Measurements from ENCODE around the gene OGDH.

Gene OGDH

GRCh38 chr7:44661233-44661632 is 54.8 kb downstream of the OGDH start:
- H3K4me3 ChIP-seq (ENCODE audit: low read depth, low read length): no peak overlapping the region
- DNase-seq (ENCODE audit: low read depth): no peak
- no peak for TF ChIP-seq MYC (IDR thresholded peaks at IDR 0.05; ENCODE audit: low read depth, low read length)
- TF ChIP-seq MAX (IDR thresholded peaks at IDR 0.05; ENCODE audit: low read depth, low read length): no peak
- no peak for TF ChIP-seq CTCF (IDR thresholded peaks at IDR 0.05; ENCODE audit: low read depth, low read length)
- TF ChIP-seq POLR2A (IDR thresholded peaks at IDR 0.05; ENCODE audit: extremely low read depth, insufficient read length): no peak

- no peak overlapping the region for H3K4me3 ChIP-seq (ENCODE audit: low read depth, low read length)
- no peak for TF ChIP-seq MAX (IDR thresholded peaks at IDR 0.05; ENCODE audit: low read depth, low read length)
- TF ChIP-seq CTCF (IDR thresholded peaks at IDR 0.05; ENCODE audit: low read depth, low read length): no peak
- TF ChIP-seq MYC (IDR thresholded peaks at IDR 0.05; ENCODE audit: low read depth, low read length): no peak
- no peak for TF ChIP-seq POLR2A (IDR thresholded peaks at IDR 0.05; ENCODE audit: extremely low read depth, insufficient read length)
- no peak for DNase-seq (ENCODE audit: low read depth)
Observed at GRCh38 chr7:44664780-44665461, 58.5 kb downstream of the OGDH start.

GRCh38 chr7:44665531-44666213 is 59.2 kb downstream of the OGDH start:
- TF ChIP-seq POLR2A (IDR thresholded peaks at IDR 0.05; ENCODE audit: extremely low read depth, insufficient read length) (no peak), MAX (IDR thresholded peaks at IDR 0.05; ENCODE audit: low read depth, low read length) (no peak)
- no peak for DNase-seq (ENCODE audit: low read depth)

GRCh38 chr7:44666566-44666965 is 60.1 kb downstream of the OGDH start:
- TF ChIP-seq MAX (IDR thresholded peaks at IDR 0.05; ENCODE audit: low read depth, low read length): no peak
- no peak for TF ChIP-seq MYC (IDR thresholded peaks at IDR 0.05; ENCODE audit: low read depth, low read length)
- no peak for TF ChIP-seq CTCF (IDR thresholded peaks at IDR 0.05; ENCODE audit: low read depth, low read length)
- no peak for TF ChIP-seq POLR2A (IDR thresholded peaks at IDR 0.05; ENCODE audit: extremely low read depth, insufficient read length)
- no peak for DNase-seq (ENCODE audit: low read depth)
- no peak overlapping the region for H3K4me3 ChIP-seq (ENCODE audit: low read depth, low read length)

More at GRCh38 chr7:44665531-44666213, 59.2 kb downstream of the OGDH start:
- H3K4me3 ChIP-seq (ENCODE audit: low read depth, low read length): no peak overlapping the region

GRCh38 chr7:44667190-44667589 is 60.8 kb downstream of the OGDH start:
- no peak overlapping the region for H3K4me3 ChIP-seq (ENCODE audit: low read depth, low read length)
- TF ChIP-seq MYC (IDR thresholded peaks at IDR 0.05; ENCODE audit: low read depth, low read length): no peak
- TF ChIP-seq POLR2A (IDR thresholded peaks at IDR 0.05; ENCODE audit: extremely low read depth, insufficient read length): no peak
- TF ChIP-seq MAX (IDR thresholded peaks at IDR 0.05; ENCODE audit: low read depth, low read length): no peak
- TF ChIP-seq CTCF (IDR thresholded peaks at IDR 0.05; ENCODE audit: low read depth, low read length): no peak
- DNase-seq (ENCODE audit: low read depth): no peak

- no peak for DNase-seq (ENCODE audit: low read depth)
- TF ChIP-seq CTCF (IDR thresholded peaks at IDR 0.05; ENCODE audit: low read depth, low read length) (no peak), POLR2A (IDR thresholded peaks at IDR 0.05; ENCODE audit: extremely low read depth, insufficient read length) (no peak), MYC (IDR thresholded peaks at IDR 0.05; ENCODE audit: low read depth, low read length) (no peak), MAX (IDR thresholded peaks at IDR 0.05; ENCODE audit: low read depth, low read length) (no peak)
- H3K4me3 ChIP-seq (ENCODE audit: low read depth, low read length): no peak overlapping the region
Observed at GRCh38 chr7:44671069-44671468, 64.6 kb downstream of the OGDH start.
